Hematopoietic multipotent progenitor cell (in vitro differentiated cells): ENCODE results near the gene RAD54L. TPM values are rescaled to one million over a fixed set of nuclear protein-coding genes. Genes with fewer than 3 reads are reported as not detected.
"Not testable (repeated sequence)": the region's sequence is repeated elsewhere in the genome, so short reads cannot be mapped to it uniquely, and the experiment has no call there.

Experiments
- DNase-seq, 3 donors: peaks; one replicate each; pipeline ENCODE4 v3.0.0-alpha.2; 2011 to 2015; ENCODE audit warnings: low read depth in 2 of 3, low spot score in 2 of 3
- total RNA-seq: library from RNA; depleted of rRNA; stranded (reverse); fragments of >200 nt; gene quantifications from one replicate; pipeline ENCODE4 v1.2.3, GENCODE V29; 2012

Gene RAD54L
- total RNA-seq, 1 donor: 3.0 TPM

DNA sequence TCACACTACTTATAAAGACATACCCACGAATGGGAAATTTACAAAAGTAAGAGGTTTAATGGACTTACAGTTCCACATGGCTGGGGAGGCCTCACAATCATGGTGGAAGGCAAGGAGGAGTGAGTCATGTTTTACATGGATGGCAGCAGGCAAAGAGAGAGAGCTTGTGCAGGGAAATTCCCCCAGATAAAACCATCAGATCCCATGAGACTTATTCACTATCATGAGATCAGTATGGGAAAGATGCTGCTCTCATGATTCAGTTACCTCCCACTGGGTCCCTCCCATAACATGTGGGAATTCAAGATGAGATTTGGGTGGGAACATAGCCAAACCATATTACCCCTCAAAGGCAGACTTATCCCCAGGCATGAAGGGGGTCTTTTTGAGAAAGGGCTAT, 8.7 kb upstream of the RAD54L start:
- not testable (repeated sequence) for DNase-seq

DNA sequence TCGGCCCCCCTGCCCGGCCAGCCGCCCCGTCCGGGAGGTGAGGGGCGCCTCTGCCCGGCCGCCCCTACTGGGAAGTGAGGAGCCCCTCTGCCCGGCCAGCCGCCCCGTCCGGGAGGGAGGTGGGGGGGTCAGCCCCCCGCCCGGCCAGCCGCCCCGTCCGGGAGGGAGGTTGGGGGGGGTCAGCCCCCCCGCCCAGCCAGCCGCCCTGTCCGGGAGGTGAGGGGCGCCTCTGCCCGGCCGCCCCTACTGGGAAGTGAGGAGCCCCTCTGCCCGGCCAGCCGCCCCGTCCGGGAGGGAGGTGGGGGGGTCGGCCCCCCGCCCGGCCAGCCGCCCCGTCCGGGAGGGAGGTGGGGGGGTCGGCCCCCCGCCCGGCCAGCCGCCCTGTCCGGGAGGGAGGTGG, 5.8 kb upstream of the RAD54L start:
- DNase-seq: not testable (repeated sequence)

- DNase-seq: no peak
These were observed 4.6 kb upstream of the RAD54L start for GRCh38 chr1:46242918-46243317.

DNA sequence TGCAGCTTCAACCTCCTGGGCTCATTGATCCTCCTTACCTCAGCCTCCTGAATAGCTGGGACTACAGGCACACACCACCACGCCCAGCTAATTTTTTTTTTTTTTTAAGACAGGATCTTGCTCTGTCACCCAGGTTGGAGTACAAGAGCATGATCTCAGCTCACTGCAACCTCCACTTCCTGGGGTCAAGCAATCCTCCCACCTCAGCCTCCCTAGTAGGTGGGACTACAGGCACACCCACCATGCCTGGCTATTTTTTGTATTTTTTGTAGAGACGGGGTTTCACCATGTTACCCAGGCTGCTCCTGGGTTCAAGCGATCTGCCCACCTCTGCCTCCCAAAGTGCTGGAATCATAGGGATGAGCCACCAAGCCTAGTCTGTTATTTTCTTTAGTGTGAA, 3.7 kb upstream of the RAD54L start:
- DNase-seq: not testable (repeated sequence)

DNA sequence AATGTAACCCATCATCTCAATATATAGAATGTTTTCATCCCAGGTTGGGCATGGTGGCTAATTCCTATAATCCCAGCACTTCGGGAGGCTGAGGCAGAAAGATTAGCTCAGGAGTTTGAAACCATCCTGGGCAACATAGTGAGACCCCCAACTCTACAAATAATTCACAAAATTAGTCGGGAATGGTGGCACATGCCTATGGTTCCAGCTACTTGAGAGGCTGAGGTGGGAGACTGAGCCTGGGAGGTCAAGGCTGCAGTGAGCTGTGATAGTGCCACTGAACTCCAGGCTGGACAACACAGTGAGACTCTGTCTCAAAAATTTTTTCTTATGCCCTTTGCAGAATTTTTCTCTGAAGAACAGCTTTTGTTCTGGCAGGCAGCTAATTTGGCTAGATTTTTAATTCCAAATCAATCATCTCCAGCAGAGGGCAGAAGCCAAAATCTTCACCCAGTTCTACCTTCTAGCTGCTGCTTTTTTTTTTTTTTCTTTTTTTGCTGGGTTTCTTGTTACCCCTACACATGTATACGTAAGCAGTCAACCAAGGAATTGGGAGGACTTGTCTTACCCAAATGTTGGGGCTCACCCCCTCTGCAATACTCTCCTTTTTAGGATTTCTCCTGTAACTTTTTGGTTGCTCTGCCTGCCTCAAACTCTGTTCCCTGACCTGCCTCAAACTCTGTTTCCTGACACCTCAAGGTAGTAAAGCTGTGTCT, 2.7 kb upstream of the RAD54L start:
- DNase-seq: peak in 2 of 3 donors; percentile 37 to 73

GRCh38 chr1:46246136-46246535, 1.4 kb upstream of the RAD54L start:
- not testable (repeated sequence) for DNase-seq

GRCh38 chr1:46246548-46247435, 771 bp upstream of the RAD54L start:
- DNase-seq: peak in 2 of 3 donors; percentile 83 to 88

DNA sequence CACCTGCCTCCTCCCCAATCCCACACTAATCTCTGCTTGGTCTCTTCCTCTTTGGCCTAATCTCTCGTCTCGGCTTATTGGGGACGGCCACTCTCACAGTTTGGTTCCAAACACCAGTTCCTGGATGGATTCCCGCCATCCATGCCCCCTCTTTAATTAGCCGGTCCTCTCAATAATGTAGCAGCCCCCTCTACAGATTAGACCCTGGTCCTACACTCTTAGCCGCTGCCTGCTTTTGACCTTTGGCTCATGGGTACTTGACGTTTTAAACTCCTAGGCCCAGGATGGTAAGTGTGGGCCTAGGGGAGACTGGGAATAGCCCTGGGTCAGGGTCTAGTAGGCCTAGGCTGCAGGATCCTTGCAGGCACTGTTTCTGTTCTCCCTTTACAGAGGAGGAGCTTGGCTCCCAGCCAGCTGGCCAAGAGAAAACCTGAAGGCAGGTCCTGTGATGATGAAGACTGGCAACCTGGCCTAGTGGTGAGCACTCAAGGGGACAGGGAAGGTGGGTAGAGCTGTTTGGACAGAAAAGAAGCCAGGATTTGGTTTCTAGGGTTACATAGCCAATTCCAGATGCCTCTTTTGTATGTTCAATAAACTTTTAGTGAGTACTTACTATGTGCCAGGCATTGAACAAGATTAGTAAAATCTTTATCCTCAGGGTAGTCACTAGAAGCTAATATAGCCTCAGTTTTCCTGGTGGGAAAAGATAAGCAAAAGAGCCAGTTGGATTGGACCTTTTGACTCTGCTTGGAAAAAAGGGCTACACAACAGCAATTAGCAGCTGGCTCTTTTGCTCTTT, 758 bp downstream of the RAD54L start:
- DNase-seq: peak in 1 of 3 donors; percentile 18

- DNase-seq: no peak
These were observed 7.1 kb downstream of the RAD54L start for GRCh38 chr1:46254668-46255067.

DNA sequence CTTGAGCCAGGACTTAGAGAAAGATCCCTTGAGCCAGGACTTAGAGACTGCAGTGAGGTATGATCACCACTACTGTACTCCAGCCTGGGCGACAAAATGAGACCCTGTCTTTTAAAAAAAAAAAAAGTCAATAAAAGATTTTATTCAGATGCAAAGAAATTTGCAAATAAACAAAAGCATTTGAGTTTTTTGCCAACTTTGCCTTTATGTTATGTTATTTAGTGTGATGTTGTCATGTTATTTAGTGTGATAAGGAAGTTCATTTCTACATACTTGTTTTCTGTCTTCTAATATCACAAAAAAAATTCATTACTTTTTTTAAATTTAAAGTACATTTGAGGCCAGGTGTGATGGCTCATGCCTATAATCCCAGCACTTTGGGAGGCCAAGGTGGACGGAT, 9.0 kb downstream of the RAD54L start:
- no peak for DNase-seq

DNA sequence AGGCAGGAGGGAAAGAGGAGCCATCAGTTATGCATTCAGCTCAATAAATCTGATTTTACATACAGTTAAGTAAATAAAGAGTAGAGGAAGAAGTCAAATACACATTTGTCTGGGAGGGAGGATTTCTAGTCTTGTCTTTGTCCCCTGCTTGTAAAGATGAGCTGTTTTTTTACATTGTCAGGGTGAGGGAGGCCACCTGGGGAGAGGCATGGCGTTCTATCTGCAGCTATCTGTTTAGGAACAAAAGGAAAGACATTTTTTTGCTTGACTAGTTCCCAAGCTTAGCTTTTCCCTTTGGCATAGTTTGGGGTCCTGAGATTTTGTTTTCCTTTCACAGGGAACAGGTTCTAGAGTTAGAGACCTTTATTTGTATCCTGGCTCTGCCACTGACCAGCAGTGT, 14.9 kb downstream of the RAD54L start:
- DNase-seq: no peak

DNA sequence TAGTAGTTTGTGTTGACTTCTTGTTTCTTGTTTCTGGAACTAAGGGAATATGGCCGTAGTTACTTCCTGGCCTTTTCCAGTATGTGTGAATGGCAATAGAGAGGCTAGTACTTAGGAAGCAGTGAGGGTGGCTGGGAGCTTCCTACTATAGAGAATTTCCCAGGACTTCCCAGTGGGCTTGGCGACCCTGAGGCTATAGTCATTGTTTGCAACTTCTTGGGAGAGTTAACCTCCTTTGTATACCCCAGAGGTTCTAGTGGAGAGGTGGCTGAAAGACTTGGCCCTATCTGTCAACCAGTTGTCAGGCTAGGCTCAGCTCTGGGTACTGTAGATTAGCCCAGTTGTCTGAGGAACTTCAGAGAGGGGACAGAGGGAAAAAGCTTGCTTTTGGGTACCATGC, 15.6 kb downstream of the RAD54L start:
- no peak for DNase-seq

DNA sequence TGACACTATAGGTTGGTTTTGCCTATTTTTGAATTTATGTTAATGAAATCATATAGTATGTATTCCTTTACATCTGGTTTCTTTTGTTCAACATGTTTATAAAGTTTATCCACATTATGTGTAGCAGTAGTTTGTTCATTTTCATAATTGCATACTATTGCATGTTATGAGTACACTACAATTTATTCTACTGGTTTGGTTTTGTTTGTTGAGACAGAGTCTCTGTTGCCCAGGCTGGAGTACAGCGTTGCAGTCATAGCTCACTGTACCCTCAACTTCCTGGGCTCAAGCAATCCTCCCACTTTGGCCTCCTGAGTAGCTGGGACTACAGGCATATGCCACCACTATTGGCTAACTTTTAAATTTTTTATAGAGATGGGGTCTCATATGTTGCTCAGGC, 21.0 kb downstream of the RAD54L start:
- DNase-seq: no peak

DNA sequence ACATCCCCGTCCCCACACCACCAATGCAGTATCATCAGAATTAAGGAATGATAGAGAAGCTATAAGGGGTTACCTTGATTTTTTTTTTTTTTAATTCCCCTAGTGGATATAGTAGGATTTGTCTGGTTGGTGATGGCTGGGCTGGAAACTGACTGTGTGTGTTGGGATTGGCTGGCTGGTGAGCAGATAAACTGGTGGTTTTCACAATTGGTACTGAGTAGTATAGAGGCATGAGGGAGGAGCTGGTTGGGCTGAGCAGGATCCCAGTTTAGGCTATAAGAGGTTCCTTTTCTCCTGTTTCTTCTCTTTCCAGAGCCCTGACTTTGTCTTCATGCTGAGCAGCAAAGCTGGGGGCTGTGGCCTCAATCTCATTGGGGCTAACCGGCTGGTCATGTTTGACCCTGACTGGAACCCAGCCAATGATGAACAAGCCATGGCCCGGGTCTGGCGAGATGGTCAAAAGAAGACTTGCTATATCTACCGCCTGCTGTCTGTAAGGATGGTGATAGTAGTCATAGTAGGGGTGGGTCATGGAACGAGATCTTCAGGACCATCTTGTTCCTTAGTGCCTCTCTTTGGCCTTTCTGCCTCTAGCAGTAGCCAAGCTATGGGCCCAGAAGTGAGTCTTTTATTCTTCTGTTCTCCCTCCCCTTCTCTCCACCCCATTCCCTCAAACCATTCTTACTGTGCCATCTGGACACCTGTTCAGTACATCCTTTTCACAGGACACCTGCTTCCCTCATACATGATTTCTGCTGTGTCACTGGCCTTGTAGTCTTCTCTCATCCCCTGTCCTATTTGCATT, 26.9 kb downstream of the RAD54L start:
- no peak for DNase-seq

DNA sequence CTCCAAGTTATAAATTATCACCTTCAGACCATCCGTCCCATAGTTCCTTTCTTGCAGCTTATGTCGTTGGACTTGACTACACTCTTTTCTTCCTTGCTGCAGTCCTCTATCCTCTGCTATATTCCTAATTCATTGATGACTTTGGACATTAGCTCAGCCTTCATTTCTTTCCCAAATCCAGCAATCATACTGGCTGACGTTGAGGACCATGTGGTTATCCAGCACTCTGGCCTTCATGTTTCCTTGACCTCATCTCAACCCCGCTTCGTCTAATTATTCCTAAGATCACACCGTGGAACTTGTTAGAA, 27.4 kb downstream of the RAD54L start:
- no peak for DNase-seq

GRCh38 chr1:46277658-46278373, 30.3 kb downstream of the RAD54L start:
- no peak for DNase-seq

GRCh38 chr1:46278807-46279206, 31.2 kb downstream of the RAD54L start:
- DNase-seq: no peak

- no peak for DNase-seq
These were observed 32.5 kb downstream of the RAD54L start for GRCh38 chr1:46280092-46280491.

DNA sequence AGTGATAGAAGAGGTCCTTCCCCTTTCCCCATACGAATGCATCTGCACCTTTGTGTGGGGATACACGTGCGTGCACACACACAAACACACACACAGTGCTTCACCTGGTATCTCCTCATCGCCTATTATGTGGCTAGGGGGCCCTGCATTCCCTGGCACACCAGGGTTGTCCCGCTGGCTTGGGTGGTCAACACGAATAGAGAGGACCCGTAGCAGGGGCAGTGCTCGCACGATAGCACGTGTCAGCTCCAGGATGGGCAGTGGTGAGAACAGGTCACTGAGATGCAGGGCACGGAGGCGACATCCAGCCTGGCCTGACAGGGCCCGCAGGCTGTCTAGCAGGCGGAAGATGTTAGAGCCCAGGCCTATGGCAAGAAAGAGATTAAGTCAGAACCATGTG, 33.5 kb downstream of the RAD54L start:
- no peak for DNase-seq

- DNase-seq: no peak
These were observed 36.5 kb downstream of the RAD54L start for GRCh38 chr1:46284058-46284457.
